HEK293 (cell line): Measurements from ENCODE around the gene BLOC1S4.

Experiments
- CTCF ChIA-PET: fragments of 350-600 bp; formaldehyde crosslinking; extraction: SDS; loops from one replicate; lab custom pipeline; 2021; ENCODE audit warnings: antibody characterized with exemption; lab: Yijun Ruan, JAX
- POLR2A ChIA-PET: fragments of 300-600 bp; formaldehyde crosslinking; extraction: SDS; loops from one replicate; lab custom pipeline; 2020; ENCODE audit warnings: antibody characterized with exemption, inconsistent platforms; lab: Yijun Ruan, JAX
- H3K27ac ChIP-seq: fragments of 200-500 bp; sonication (Bioruptor generic); 2 replicates; pipeline ENCODE4 v1.5.1; 2014; ENCODE audit warnings: low read depth, low read length, control low read depth, inconsistent platforms; ENCODE audit errors: extremely low read depth
- H3K36me3 ChIP-seq, 2 experiments: fragments of 200-500 bp in 1 of 2; sonication (Bioruptor generic) in 1 of 2; 1 replicate in 1 of 2; 2 replicates in 1 of 2; pipeline ENCODE4 v1.5.1; 2014 to 2017; ENCODE audit warnings: inconsistent platforms in 2 of 2, low read length in 2 of 2; ENCODE audit not compliant: control insufficient read depth in 2 of 2, insufficient read depth in 1 of 2
- H3K4me1 ChIP-seq: fragments of 200-500 bp; sonication (Bioruptor generic); 2 replicates; pipeline ENCODE4 v1.5.1; 2014; ENCODE audit warnings: mild to moderate bottlenecking, low read length, inconsistent platforms; ENCODE audit not compliant: control insufficient read depth, insufficient read depth
- H3K4me3 ChIP-seq: 2 replicates; pipeline ENCODE4 v1.5.1; 2011; ENCODE audit warnings: low read depth, mild to moderate bottlenecking, control low read depth, low read length, moderate library complexity
- H3K9me3 ChIP-seq: fragments of 200-500 bp; sonication (Bioruptor generic); 2 replicates; pipeline ENCODE4 v1.5.1; 2014; ENCODE audit warnings: low read depth, low read length, inconsistent platforms; ENCODE audit not compliant: control insufficient read depth, insufficient read depth
- PRDM4 ChIP-seq: fragments of 450-650 bp; formaldehyde crosslinking; IDR thresholded peaks from 2 replicates; pipeline ENCODE4 v1.5.1; 2017; ENCODE audit warnings: missing biosample characterization, missing genetic modification characterization
- TCF7L2 ChIP-seq: IDR thresholded peaks from 2 replicates; pipeline ENCODE4 v1.6.1; 2011; ENCODE audit warnings: low read depth, mild to moderate bottlenecking, inconsistent platforms, low read length, moderate library complexity, borderline replicate concordance
- ZNF146 ChIP-seq: fragments of 450-650 bp; formaldehyde crosslinking; IDR thresholded peaks from 2 replicates; pipeline ENCODE4 v1.5.1; 2016; ENCODE audit warnings: missing biosample characterization, missing genetic modification characterization
- ZNF221 ChIP-seq: fragments of 450-650 bp; formaldehyde crosslinking; IDR thresholded peaks from 2 replicates; pipeline ENCODE4 v1.5.1; 2017; ENCODE audit warnings: missing biosample characterization, missing genetic modification characterization, borderline replicate concordance
- ZNF223 ChIP-seq: fragments of 450-650 bp; formaldehyde crosslinking; IDR thresholded peaks from 2 replicates; pipeline ENCODE4 v1.5.1; 2016; ENCODE audit warnings: missing biosample characterization, missing genetic modification characterization
- ZNF324 ChIP-seq: fragments of 450-650 bp; formaldehyde crosslinking; IDR thresholded peaks from 2 replicates; pipeline ENCODE4 v1.5.1; 2016; ENCODE audit warnings: missing biosample characterization, missing genetic modification characterization
- ZNF560 ChIP-seq: fragments of 450-650 bp; formaldehyde crosslinking; IDR thresholded peaks from 2 replicates; pipeline ENCODE4 v1.5.1; 2017; ENCODE audit warnings: missing biosample characterization, missing genetic modification characterization, borderline replicate concordance
- ZSCAN4 ChIP-seq: fragments of 450-650 bp; formaldehyde crosslinking; IDR thresholded peaks from 2 replicates; pipeline ENCODE4 v1.5.1; 2017; ENCODE audit warnings: missing biosample characterization, missing genetic modification characterization
- TF ChIP-seq, protein P1 (sequence below): fragments of 450-650 bp; formaldehyde crosslinking; IDR thresholded peaks from 2 replicates; pipeline ENCODE4 v1.5.1; 2017; ENCODE audit warnings: missing biosample characterization, mild to moderate bottlenecking, missing genetic modification characterization, moderate library complexity
- TF ChIP-seq, protein P2 (sequence below): fragments of 450-650 bp; formaldehyde crosslinking; IDR thresholded peaks from 2 replicates; pipeline ENCODE4 v1.5.1; 2016; ENCODE audit warnings: missing biosample characterization, missing genetic modification characterization, borderline replicate concordance
- TF ChIP-seq, protein P3 (sequence below): fragments of 450-650 bp; formaldehyde crosslinking; conservative IDR thresholded peaks from 2 replicates; pipeline ENCODE4 v1.5.1; 2016; ENCODE audit warnings: low read depth, missing biosample characterization, missing genetic modification characterization

Gene BLOC1S4

DNA sequence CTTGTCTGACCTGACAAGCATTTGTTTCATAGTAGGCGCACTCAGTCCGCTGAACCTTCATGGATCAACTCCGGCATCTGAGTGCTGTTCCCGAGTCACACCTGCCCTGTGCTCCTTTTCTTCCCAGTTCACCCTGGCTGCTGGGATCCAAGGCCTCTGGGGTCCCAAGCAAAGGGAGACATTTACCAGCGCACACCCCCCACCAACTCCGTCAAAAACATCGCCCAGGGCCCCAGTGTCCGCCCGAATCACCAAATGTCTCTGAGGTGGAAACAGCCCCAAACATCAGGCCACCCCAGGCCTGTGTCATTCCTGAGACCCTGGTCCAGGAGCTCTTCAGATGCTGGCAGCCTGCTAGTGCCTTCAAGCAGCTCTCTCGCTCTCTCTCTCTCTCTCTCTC, 5.1 kb downstream of the BLOC1S4 start (continued):
- TF ChIP-seq, protein P1, sequence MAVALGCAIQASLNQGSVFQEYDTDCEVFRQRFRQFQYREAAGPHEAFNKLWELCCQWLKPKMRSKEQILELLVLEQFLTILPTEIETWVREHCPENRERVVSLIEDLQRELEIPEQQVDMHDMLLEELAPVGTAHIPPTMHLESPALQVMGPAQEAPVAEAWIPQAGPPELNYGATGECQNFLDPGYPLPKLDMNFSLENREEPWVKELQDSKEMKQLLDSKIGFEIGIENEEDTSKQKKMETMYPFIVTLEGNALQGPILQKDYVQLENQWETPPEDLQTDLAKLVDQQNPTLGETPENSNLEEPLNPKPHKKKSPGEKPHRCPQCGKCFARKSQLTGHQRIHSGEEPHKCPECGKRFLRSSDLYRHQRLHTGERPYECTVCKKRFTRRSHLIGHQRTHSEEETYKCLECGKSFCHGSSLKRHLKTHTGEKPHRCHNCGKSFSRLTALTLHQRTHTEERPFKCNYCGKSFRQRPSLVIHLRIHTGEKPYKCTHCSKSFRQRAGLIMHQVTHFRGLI (tag by site-specific recombination) = no peak
- TF ChIP-seq, protein P2, sequence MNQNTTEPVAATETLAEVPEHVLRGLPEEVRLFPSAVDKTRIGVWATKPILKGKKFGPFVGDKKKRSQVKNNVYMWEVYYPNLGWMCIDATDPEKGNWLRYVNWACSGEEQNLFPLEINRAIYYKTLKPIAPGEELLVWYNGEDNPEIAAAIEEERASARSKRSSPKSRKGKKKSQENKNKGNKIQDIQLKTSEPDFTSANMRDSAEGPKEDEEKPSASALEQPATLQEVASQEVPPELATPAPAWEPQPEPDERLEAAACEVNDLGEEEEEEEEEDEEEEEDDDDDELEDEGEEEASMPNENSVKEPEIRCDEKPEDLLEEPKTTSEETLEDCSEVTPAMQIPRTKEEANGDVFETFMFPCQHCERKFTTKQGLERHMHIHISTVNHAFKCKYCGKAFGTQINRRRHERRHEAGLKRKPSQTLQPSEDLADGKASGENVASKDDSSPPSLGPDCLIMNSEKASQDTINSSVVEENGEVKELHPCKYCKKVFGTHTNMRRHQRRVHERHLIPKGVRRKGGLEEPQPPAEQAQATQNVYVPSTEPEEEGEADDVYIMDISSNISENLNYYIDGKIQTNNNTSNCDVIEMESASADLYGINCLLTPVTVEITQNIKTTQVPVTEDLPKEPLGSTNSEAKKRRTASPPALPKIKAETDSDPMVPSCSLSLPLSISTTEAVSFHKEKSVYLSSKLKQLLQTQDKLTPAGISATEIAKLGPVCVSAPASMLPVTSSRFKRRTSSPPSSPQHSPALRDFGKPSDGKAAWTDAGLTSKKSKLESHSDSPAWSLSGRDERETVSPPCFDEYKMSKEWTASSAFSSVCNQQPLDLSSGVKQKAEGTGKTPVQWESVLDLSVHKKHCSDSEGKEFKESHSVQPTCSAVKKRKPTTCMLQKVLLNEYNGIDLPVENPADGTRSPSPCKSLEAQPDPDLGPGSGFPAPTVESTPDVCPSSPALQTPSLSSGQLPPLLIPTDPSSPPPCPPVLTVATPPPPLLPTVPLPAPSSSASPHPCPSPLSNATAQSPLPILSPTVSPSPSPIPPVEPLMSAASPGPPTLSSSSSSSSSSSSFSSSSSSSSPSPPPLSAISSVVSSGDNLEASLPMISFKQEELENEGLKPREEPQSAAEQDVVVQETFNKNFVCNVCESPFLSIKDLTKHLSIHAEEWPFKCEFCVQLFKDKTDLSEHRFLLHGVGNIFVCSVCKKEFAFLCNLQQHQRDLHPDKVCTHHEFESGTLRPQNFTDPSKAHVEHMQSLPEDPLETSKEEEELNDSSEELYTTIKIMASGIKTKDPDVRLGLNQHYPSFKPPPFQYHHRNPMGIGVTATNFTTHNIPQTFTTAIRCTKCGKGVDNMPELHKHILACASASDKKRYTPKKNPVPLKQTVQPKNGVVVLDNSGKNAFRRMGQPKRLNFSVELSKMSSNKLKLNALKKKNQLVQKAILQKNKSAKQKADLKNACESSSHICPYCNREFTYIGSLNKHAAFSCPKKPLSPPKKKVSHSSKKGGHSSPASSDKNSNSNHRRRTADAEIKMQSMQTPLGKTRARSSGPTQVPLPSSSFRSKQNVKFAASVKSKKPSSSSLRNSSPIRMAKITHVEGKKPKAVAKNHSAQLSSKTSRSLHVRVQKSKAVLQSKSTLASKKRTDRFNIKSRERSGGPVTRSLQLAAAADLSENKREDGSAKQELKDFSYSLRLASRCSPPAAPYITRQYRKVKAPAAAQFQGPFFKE (tag by site-specific recombination) = no peak
- TF ChIP-seq TCF7L2 = no peak
- TF ChIP-seq, protein P3, sequence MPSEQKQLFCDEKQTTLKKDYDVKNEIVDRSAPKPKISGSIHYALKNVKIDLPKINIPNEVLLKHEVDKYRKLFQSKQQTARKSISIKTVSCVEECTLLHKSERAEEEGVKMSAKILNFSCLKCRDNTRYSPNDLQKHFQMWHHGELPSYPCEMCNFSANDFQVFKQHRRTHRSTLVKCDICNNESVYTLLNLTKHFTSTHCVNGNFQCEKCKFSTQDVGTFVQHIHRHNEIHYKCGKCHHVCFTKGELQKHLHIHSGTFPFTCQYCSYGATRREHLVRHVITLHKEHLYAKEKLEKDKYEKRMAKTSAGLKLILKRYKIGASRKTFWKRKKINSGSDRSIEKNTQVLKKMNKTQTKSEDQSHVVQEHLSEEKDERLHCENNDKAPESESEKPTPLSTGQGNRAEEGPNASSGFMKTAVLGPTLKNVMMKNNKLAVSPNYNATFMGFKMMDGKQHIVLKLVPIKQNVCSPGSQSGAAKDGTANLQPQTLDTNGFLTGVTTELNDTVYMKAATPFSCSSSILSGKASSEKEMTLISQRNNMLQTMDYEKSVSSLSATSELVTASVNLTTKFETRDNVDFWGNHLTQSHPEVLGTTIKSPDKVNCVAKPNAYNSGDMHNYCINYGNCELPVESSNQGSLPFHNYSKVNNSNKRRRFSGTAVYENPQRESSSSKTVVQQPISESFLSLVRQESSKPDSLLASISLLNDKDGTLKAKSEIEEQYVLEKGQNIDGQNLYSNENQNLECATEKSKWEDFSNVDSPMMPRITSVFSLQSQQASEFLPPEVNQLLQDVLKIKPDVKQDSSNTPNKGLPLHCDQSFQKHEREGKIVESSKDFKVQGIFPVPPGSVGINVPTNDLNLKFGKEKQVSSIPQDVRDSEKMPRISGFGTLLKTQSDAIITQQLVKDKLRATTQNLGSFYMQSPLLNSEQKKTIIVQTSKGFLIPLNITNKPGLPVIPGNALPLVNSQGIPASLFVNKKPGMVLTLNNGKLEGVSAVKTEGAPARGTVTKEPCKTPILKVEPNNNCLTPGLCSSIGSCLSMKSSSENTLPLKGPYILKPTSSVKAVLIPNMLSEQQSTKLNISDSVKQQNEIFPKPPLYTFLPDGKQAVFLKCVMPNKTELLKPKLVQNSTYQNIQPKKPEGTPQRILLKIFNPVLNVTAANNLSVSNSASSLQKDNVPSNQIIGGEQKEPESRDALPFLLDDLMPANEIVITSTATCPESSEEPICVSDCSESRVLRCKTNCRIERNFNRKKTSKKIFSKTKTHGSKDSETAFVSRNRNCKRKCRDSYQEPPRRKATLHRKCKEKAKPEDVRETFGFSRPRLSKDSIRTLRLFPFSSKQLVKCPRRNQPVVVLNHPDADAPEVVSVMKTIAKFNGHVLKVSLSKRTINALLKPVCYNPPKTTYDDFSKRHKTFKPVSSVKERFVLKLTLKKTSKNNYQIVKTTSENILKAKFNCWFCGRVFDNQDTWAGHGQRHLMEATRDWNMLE = no peak

GRCh38 chr4:6722891-6723290, 6.9 kb downstream of the BLOC1S4 start:
- Histone ChIP-seq H3K36me3 (no peaks in the 10 kb centered on the region; a peak in 1 of 3 replicates), H3K4me1 (no peaks in the 10 kb centered on the region), H3K9me3 (no peaks in the 10 kb centered on the region), H3K4me3 (no peak overlapping the region), H3K27ac (no peak overlapping the region)
- POLR2A ChIA-PET = no interaction called here
- no peak for TF ChIP-seq ZNF560 (tag by site-specific recombination)
- no peak for TF ChIP-seq ZSCAN4
- TF ChIP-seq PRDM4 (tag by site-specific recombination) = no peak
- TF ChIP-seq ZNF221 (tag by site-specific recombination) = no peak
- TF ChIP-seq, protein P2 (tag by site-specific recombination) = no peak
- no peak for TF ChIP-seq ZNF223 (tag by site-specific recombination)
- TF ChIP-seq ZNF324 = no peak
- TF ChIP-seq ZNF146 (tag by site-specific recombination) = peak; percentile 59
- CTCF ChIA-PET = interaction anchor here (8.5 kb wide), 1 partner anchor 151 kb away, joined by 111 read pairs; no protein-coding TSS in a partner anchor
